GM12878 (cell line): Measurements from ENCODE around the gene CLEC4D. TPM values are rescaled to one million over a fixed set of nuclear protein-coding genes. Genes with fewer than 3 reads are reported as not detected.

ENCODE experiments used
- BACH1 ChIP-seq: fragments of 450-650 bp; IDR thresholded peaks from 2 replicates; pipeline ENCODE4 v1.6.1; 2017; ENCODE audit warnings: mild to moderate bottlenecking, borderline replicate concordance
- EP300 ChIP-seq, 2 experiments: fragments of 150-350 bp in 1 of 2; IDR thresholded peaks; 2 replicates each; pipeline ENCODE4 v1.6.1; 2011 to 2012; ENCODE audit warnings: low read depth in 2 of 2, low read length in 2 of 2, borderline replicate concordance in 1 of 2, improper control_type of control experiment in 1 of 2, inconsistent platforms in 1 of 2; ENCODE audit not compliant: control insufficient read depth in 1 of 2
- IRF4 ChIP-seq: IDR thresholded peaks from 2 replicates; pipeline ENCODE4 v1.6.1; 2011; ENCODE audit warnings: low read depth, low read length
- MEF2A ChIP-seq: IDR thresholded peaks from 2 replicates; pipeline ENCODE4 v1.6.1; 2011; ENCODE audit warnings: low read depth, mild to moderate bottlenecking, low read length, moderate library complexity; ENCODE audit not compliant: insufficient read depth
- STAT3 ChIP-seq: IDR thresholded peaks from 2 replicates; pipeline ENCODE4 v1.6.1; 2011; ENCODE audit warnings: low read depth, low read length, improper control_type of control experiment
- TBL1XR1 ChIP-seq: IDR thresholded peaks from 2 replicates; pipeline ENCODE4 v1.6.1; 2012; ENCODE audit warnings: low read depth, low read length, improper control_type of control experiment
- polyA plus RNA-seq, 11 experiments: library from polyadenylated mRNA; depleted of rRNA in 4 of 11; unstranded in 6 of 11; stranded (reverse) in 5 of 11; fragments of >200 nt; fragmentation: Nextera tagmentation in 4 of 11; fragmentation: Illumina TruSeq in 1 of 11; extraction: Ambion mirVana in 4 of 11; extraction: Trizol in 1 of 11; gene quantifications; 1 replicate in 1 of 11; 2 replicates in 10 of 11; pipeline versions ENCODE4 v1.2.1 to v1.2.3, GENCODE V29; 2011 to 2016; ENCODE audit warnings: inconsistent platforms in 2 of 11, missing spikeins in 2 of 11, low read depth in 1 of 11
- total RNA-seq, 4 experiments: library from RNA; depleted of rRNA in 3 of 4; stranded (reverse); fragments of >200 nt in 3 of 4; fragmentation: Illumina TruSeq in 1 of 4; extraction: Trizol in 1 of 4; gene quantifications; 2 replicates each; pipeline versions ENCODE4 v1.2.1 to v1.2.3, GENCODE V29; 2013 to 2021
- TF ChIP-seq, protein P1 (sequence below): IDR thresholded peaks from 2 replicates; pipeline ENCODE4 v1.6.1; 2011; ENCODE audit warnings: borderline replicate concordance, low read depth, mild to moderate bottlenecking, moderate library complexity, low read length; ENCODE audit not compliant: insufficient read depth, poor library complexity, severe bottlenecking
- TF ChIP-seq, protein P2 (sequence below): fragments of 450-650 bp; IDR thresholded peaks from 2 replicates; pipeline ENCODE4 v1.6.1; 2017; ENCODE audit warnings: low read depth, mild to moderate bottlenecking, moderate library complexity
- TF ChIP-seq, protein P3 (sequence below): IDR thresholded peaks from 2 replicates; pipeline ENCODE4 v1.6.1; 2012; ENCODE audit warnings: low read depth, low read length, improper control_type of control experiment

The CLEC4D gene
- total and polyA plus RNA-seq, 10 of the 15 experiments (the other 5 are each of a cell fraction or from before 2014, with no cell fraction given): not detected

DNA sequence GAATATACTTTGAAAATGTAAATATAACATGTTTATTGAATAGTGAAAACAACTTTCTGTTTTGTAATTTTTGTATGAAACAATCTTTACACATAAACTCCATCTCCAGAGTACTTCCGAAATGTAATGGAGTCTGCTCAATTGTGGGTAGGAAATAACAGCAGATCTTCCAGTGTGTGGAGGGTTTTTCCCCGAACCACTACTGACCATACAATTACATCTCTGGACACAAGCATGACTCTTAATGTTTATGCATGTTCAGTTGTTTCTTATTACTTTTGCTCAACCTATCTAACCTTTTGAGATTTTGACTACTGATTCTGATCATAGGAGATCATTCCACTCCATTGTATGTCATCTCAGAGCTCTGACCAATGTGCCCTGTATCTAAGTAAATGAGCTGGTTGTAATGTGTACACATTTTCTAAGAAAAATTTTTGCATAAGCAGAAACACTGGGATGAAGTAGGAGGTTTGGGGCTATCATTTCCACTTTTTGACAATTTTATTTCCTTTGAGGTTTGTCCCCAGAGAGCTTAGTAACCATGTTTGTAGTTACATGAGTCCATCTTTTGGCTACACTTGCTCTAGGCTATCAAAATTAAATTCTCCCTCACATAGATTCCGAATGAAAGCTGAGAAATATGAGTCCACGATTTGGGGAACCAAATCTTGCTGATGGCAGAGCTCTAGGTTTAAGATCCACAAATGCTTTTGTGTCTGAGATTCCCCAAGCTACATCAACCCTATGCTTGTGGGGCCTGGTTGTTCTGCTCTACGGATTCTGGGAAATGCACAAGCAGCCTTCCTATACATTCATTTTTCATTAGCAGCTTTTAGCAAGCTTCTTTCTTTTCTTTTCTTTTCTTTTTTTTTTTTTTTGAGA, 21.4 kb upstream of the CLEC4D start (continued):
- TF ChIP-seq, protein P1, sequence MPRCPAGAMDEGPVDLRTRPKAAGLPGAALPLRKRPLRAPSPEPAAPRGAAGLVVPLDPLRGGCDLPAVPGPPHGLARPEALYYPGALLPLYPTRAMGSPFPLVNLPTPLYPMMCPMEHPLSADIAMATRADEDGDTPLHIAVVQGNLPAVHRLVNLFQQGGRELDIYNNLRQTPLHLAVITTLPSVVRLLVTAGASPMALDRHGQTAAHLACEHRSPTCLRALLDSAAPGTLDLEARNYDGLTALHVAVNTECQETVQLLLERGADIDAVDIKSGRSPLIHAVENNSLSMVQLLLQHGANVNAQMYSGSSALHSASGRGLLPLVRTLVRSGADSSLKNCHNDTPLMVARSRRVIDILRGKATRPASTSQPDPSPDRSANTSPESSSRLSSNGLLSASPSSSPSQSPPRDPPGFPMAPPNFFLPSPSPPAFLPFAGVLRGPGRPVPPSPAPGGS: no peak
- TF ChIP-seq, protein P2, sequence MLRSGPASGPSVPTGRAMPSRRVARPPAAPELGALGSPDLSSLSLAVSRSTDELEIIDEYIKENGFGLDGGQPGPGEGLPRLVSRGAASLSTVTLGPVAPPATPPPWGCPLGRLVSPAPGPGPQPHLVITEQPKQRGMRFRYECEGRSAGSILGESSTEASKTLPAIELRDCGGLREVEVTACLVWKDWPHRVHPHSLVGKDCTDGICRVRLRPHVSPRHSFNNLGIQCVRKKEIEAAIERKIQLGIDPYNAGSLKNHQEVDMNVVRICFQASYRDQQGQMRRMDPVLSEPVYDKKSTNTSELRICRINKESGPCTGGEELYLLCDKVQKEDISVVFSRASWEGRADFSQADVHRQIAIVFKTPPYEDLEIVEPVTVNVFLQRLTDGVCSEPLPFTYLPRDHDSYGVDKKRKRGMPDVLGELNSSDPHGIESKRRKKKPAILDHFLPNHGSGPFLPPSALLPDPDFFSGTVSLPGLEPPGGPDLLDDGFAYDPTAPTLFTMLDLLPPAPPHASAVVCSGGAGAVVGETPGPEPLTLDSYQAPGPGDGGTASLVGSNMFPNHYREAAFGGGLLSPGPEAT: no peak
- TF ChIP-seq, protein P3, sequence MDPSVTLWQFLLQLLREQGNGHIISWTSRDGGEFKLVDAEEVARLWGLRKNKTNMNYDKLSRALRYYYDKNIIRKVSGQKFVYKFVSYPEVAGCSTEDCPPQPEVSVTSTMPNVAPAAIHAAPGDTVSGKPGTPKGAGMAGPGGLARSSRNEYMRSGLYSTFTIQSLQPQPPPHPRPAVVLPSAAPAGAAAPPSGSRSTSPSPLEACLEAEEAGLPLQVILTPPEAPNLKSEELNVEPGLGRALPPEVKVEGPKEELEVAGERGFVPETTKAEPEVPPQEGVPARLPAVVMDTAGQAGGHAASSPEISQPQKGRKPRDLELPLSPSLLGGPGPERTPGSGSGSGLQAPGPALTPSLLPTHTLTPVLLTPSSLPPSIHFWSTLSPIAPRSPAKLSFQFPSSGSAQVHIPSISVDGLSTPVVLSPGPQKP: no peak
- TF ChIP-seq TBL1XR1: no peak
- TF ChIP-seq IRF4: no peak
- TF ChIP-seq MEF2A: no peak
- no peak for TF ChIP-seq STAT3
- no peak for TF ChIP-seq BACH1
- TF ChIP-seq EP300 (IDR thresholded peaks at IDR 0.05; ENCODE audit: borderline replicate concordance in 1 of 2, control insufficient read depth in 1 of 2, low read depth in 2 of 2, low read length in 2 of 2): no peak
